Skeletal muscle cell (primary cell): ENCODE results near the gene SLC23A2.
A peak's percentile ranks its signal among the peaks of the same experiment; 100 is the strongest.

Experiments
- DNase-seq: peaks from one replicate; pipeline ENCODE4 v3.0.0-alpha.2; 2010; ENCODE audit warnings: low read depth
- H3K4me3 ChIP-seq: 2 replicates; pipeline ENCODE4 v1.5.1; 2011; ENCODE audit warnings: low read depth, mild to moderate bottlenecking, control low read depth, low read length, moderate library complexity

The SLC23A2 gene

DNA sequence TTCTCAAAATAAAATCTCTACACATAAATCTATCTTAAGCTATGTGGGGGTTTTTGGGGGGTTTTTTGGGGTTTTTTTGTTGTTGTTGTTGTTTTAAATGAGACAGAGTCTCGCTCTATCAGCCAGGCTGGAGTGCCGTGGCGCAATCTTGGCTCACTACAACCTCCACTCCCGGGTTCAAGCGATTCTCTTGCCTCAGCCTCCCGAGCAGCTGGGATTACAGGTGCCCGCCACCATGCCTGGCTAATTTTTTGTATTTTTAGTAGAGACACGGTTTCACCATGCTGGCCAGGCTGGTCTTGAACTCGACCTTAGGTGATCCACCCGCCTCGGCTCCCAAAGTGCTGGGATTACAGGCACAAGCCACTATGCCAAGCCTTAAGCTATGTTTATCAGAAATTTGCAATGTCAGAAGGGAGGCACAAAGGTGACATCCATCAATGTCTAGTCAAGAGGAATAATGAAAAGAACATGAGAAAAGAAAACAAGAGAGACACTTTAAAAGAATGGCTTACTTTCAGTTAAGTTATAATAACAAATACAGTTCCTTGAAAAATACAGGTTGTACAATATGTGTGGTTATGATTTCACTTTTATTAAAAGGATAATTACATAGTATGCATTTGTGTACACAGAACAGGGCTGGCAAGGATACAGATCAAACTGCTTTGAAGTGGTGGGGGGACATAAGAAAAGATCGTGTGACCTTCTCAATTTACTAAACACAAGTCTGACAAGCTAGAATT lies 28.6 kb downstream of the SLC23A2 start:
- DNase-seq: no peak
- no peak overlapping the region for H3K4me3 ChIP-seq

DNA sequence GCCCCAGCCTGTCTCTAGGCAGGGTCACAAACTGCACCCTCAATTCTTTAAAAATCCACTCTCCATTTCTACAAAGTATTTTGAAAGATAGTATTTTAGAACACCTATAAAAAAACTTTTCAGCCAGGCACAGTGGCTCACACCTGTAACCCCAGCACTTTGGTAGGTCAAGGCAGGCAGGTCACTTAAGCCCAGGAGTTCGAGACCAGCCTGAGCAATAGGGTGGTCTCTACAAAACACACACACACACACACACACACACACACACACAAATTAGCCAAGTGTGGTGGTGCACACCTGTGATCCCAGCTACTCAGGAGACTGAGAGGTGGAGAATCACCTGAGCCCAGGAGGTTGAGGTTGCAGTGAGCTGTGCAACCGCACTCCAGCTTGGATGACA lies 30.2 kb downstream of the SLC23A2 start:
- H3K4me3 ChIP-seq: no peak overlapping the region
- DNase-seq: no peak

DNA sequence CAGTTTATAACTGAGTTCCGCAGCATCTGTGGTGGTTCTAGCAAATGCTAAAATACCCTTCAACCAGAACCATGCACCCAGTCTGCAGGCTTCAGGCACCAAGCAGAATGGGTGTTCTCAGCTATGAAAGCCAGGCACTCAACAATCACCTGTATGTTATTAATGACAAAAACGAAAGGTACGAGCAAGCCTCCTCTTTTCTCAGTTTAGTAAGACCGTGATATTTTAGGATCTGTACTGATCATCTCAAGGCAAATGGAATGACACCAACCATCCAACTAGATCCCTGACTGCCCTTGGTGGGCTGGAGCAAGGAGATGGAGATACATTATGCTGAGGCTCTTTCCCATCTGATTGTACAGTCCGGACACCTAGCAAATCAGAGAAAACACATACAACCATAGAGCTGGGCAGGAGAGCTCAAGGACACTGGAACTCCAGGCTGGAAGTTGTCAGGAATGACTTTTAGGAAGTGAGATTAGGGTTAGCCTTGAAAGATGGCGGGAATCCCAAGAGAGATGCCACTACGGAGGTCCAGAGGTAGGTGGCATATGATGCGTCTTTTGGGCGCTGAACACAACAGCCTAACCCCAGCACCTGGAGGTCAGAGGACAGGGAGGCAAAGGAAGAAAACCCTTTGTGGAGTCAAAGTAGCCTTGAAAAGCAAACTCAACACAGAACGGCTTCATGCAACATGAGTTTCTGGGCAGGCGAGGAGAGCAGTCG lies 33.4 kb downstream of the SLC23A2 start:
- no peak overlapping the region for H3K4me3 ChIP-seq
- DNase-seq: no peak

GRCh38 chr20:4966826-4967751 lies 34.2 kb downstream of the SLC23A2 start:
- no peak for DNase-seq
- H3K4me3 ChIP-seq: no peak overlapping the region

GRCh38 chr20:4962241-4962855 lies 39.0 kb downstream of the SLC23A2 start:
- no peak overlapping the region for H3K4me3 ChIP-seq
- no peak for DNase-seq

- peak; percentile 26 for DNase-seq
- H3K4me3 ChIP-seq: no peak overlapping the region
Measured at GRCh38 chr20:4961746-4962145, 39.6 kb downstream of the SLC23A2 start.

DNA sequence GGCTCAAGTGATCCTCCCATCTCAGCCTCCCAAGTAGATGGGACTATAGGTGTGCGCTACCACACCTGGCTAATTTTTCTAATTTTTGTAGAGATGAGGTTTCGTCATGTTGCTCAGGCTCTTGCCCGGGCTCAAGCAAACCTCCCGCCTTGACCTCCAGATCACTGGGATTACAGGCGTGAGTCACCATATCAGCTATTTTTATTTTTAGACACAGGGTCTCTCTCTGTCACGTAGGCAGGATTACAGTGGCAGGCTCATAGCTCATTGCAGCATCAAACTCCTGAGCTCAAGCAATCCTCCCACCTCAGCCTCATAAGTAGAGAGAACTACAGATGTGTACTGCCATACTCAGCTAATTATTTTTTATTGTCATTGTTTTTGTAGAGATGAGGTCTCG lies 41.7 kb downstream of the SLC23A2 start:
- DNase-seq: no peak
- no peak overlapping the region for H3K4me3 ChIP-seq

DNA sequence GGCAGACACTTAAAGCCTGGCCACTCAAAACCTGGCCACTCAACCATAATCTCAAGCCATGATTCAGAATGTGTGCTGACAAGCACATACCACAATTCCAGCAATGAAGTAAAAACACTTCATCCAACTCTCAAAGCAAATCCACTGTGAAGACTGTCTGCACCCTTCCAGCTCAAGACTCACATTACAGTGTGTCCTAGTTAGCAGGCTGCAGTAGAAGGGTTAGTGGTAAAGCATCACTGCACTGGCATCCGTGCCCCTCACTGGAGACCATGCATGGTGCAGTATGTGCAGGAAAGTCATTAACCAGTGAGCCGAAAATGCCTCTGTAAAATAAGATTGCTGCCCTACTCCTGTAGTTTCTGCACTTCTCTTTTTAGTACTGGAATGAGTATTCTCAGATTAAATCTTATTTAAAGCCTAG lies 43.4 kb downstream of the SLC23A2 start:
- H3K4me3 ChIP-seq: no peak overlapping the region
- no peak for DNase-seq

DNA sequence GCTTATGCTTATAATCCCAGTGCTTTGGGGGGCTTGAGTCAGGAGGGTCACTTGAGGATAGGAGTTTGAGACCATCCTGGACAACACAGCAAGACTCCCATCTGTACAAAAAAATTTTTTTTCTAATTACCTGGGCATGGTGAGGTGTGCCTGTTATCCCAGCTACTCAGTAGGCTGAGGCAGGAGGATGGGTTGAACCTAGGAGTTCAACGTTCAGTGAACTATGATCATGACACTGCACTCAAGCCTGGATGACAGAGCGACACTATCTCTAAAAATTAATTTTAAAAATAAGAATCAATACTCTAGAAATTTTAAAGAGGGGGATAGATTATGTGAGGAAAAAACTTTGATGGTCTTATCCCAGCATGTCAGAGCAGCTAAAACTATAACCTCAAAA lies 44.1 kb downstream of the SLC23A2 start:
- no peak overlapping the region for H3K4me3 ChIP-seq

DNA sequence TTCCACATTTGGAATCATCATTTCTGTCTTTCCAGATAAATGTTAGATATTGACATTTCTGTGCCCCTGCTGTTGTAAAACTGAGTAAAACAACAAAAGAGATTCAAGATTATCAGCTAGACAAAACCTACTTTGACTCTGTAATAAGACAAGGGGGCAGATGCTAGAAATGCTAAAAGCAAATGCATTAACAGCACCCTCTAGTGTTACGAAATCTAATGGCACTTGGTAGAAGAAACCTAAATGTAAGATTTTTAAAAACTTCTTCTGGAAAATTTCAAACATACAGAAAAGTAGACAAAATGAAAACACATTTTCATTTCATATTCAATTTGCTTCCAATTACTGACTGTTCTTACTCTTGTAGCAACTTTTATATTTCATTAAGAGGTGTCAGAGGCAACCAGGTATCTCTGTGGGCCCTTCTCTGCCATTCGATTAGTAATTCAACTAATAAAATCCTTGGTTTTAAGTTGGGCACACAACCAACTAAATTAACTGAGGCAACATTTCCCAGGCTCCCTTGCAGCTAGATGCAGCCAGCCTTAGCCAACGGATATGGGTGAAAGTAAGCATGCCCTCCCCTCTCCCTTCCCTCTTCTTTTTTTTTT lies 45.0 kb downstream of the SLC23A2 start:
- DNase-seq: no peak

More for the DNA sequence above, 44.1 kb downstream of the SLC23A2 start:
- no peak for DNase-seq

DNA sequence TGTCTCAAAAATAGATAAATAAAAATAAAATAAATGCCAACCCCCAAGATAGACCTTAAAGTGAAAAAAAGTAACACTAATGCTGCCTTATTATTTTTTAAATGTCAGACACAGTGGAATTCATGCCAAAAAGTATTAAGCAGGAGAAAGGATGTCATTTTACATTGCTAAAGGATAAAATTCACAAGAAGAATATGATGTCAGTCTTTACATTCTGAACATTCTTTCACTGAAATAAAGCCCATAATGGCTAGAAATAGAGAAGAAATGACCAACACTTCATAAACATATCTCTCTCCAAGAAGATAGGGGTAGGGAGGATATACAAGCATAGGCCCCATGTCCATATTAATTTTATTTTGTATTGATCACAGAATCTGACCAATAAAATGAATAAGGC lies 47.4 kb downstream of the SLC23A2 start:
- no peak for DNase-seq
- no peak overlapping the region for H3K4me3 ChIP-seq

More for the DNA sequence above, 45.0 kb downstream of the SLC23A2 start:
- no peak overlapping the region for H3K4me3 ChIP-seq

DNA sequence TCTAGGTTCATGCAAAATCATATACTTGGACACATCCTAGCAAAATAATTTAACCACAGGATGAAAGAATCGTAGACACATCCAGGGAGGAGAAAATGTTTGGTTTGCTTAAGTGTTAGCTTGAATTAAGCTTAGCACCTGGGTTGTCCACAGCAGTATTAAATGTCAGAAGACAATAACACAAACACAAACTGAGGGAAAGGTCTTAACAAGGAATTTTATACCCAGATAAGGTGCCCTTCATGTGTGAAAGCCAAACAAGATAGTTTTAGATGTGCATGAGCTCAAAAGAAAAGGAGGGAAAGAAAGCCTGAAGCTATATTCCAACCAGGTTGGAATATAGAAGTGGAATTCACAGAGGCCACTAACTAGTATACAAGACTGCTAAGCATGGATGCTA lies 49.1 kb downstream of the SLC23A2 start:
- DNase-seq: no peak
- no peak overlapping the region for H3K4me3 ChIP-seq

GRCh38 chr20:4951299-4951698 lies 50.0 kb downstream of the SLC23A2 start:
- H3K4me3 ChIP-seq: no peak overlapping the region
- DNase-seq: peak; percentile 49

- H3K4me3 ChIP-seq: no peak overlapping the region
- no peak for DNase-seq
Measured at GRCh38 chr20:4950841-4951240, 50.5 kb downstream of the SLC23A2 start.

GRCh38 chr20:4950437-4950836 lies 50.9 kb downstream of the SLC23A2 start:
- no peak overlapping the region for H3K4me3 ChIP-seq
- no peak for DNase-seq

- no peak for DNase-seq
- no peak overlapping the region for H3K4me3 ChIP-seq
Measured at GRCh38 chr20:4949833-4950178, 51.5 kb downstream of the SLC23A2 start.

DNA sequence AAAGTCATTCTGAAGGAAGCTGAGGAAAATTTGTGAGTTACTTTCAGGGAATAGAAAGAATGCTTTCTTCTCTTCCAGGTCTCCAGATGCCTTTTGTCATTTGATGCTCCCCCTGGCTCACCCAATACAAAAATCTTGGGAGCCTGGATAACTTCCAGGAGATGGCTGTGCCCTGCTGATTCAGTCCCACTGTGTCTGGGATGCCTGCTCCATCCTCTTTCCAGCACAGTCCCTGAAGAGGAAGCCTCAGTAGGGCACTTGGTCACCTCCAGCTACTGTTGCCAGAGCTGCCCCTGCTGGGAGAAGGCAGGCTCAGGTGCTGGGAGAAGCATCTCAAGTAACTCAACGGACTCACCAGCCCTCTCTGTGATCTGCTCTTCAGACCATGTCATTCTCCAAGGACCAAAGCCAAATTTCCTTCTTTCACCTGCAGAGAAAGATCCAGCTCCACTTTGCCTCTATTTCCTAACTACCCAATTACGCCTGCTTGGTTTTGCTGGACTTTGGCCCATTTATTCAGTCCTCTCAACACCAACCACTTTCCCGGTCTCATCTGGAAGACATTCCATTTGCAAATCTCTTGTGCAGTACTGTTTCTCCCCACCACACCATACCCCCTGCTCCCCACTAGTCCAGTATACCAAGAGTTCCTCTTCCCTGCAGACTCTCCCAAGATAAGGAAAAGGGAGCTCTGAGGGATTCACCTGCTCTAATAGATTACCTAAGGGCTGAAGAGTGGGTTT lies 53.3 kb downstream of the SLC23A2 start:
- DNase-seq: no peak
- H3K4me3 ChIP-seq: no peak overlapping the region

GRCh38 chr20:4946986-4947385 lies 54.3 kb downstream of the SLC23A2 start:
- no peak overlapping the region for H3K4me3 ChIP-seq
- DNase-seq: no peak

DNA sequence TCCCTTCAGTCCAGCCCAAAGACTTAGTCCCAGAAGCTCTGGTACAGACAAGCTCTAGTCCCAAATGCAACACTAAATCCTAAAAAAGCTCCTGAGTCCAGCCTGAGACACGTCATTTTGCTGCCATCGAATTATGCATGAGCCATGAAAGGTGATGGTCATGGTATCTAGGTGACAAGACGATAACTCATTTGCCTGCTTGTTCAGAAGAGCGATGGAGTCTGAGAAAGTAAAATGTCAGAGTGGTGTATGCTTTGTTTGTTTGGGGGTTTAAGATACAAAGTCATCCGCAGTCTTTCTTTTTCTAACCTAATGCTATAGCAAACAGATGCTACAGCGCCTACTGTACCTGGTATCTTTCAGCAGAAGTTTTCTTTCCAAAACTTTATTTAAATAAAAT lies 54.7 kb downstream of the SLC23A2 start:
- DNase-seq: no peak
- no peak overlapping the region for H3K4me3 ChIP-seq
